Upper lobe of right lung (tissue), 1 donor: ENCODE measurements around the gene USP34. TPM values are rescaled to one million over a fixed set of nuclear protein-coding genes. Genes with fewer than 3 reads are reported as not detected.
"Not testable (repeated sequence)": the region's sequence is repeated elsewhere in the genome, so short reads cannot be mapped to it uniquely, and the experiment has no call there.

Experiments
- ATAC-seq: fragments of 200-7000 bp; cut with Tn5 transposase; one replicate; pipeline ENCODE4 v1.9.1; 2020; ENCODE audit warnings: mild to moderate bottlenecking, moderate library complexity
- DNase-seq: peaks from one replicate; pipeline ENCODE4 v3.0.0-alpha.2; 2020
- H3K27ac ChIP-seq: fragments of 200-600 bp; one replicate; pipeline ENCODE4 v1.8.0; 2022
- H3K27me3 ChIP-seq: fragments of 200-600 bp; one replicate; pipeline ENCODE4 v1.8.0; 2022; ENCODE audit warnings: mild to moderate bottlenecking
- H3K36me3 ChIP-seq: fragments of 200-600 bp; one replicate; pipeline ENCODE4 v1.8.0; 2022
- H3K4me1 ChIP-seq: fragments of 200-600 bp; one replicate; pipeline ENCODE4 v1.8.0; 2022
- H3K4me3 ChIP-seq: fragments of 200-600 bp; one replicate; pipeline ENCODE4 v1.8.0; 2022; ENCODE audit warnings: mild to moderate bottlenecking
- H3K9me3 ChIP-seq: fragments of 200-600 bp; one replicate; pipeline ENCODE4 v1.8.0; 2022
- intact Hi-C: fragments of 100-400 bp; cut with DNase I; formaldehyde crosslinking; loops from one replicate; pipeline ENCODE4 v1.11.0; 2022
- total RNA-seq: library from RNA; stranded (reverse); fragmentation: NEBNext Ultra II Directional; extraction: Animal tissue kit (Norgen Biotek cat#: 25700); gene quantifications from one replicate; pipeline ENCODE4 v1.2.1, GENCODE V29; 2021
- TF ChIP-seq, protein P1 (sequence below): fragments of 200-600 bp; IDR thresholded peaks from one replicate; pipeline ENCODE4 v1.8.0; 2022; ENCODE audit warnings: antibody characterized with exemption
- donor health status: DM: no; HTN: yes; CAD: no; lungs with severe emphysema.

The USP34 gene
- total RNA-seq, 1 donor from 2014 or later = 112 TPM

DNA sequence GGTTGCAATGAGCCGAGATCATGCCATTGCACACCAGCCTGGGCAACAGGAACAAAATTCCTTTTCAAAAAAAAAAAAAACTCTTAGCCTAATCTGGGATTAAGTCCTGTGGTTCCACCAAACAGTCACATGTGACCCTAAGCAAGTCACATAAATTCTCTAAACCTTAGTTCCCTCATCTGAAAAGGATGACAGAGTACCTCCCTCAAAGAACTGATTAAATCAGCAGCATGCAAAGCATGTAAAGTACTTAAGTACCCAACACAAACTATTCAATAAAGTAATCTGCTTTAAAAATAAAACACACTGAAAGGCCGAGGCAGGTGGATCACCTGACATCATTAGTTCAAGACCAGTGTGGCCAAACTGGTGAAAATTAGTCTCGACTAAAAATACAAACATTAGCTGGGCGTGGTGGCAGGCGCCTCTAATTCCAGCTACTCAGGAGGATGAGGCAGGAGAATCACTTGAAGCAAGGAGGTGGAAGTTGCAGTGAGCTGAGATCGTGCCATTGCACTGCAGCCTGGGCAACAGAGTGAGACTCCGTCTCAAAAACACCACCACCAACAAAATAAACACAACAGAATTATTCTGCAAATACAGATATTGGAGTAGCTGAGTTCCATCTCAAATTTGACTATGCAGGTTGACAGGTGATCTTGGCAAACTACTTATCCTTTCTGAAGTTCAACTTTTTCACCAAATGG lies 7.0 kb downstream of the USP34 start:
- DNase-seq (no peak), ATAC-seq (no peak)
- peaks cover 43% of the 10 kb centered on the region for H3K4me1 ChIP-seq
- intact Hi-C loops = no loop called here
- H3K4me3 ChIP-seq = no peak overlapping the region
- no peak overlapping the region for H3K27ac ChIP-seq
- no peaks in the 10 kb centered on the region for H3K9me3 ChIP-seq
- H3K27me3 ChIP-seq = no peaks in the 10 kb centered on the region
- TF ChIP-seq, protein P1, sequence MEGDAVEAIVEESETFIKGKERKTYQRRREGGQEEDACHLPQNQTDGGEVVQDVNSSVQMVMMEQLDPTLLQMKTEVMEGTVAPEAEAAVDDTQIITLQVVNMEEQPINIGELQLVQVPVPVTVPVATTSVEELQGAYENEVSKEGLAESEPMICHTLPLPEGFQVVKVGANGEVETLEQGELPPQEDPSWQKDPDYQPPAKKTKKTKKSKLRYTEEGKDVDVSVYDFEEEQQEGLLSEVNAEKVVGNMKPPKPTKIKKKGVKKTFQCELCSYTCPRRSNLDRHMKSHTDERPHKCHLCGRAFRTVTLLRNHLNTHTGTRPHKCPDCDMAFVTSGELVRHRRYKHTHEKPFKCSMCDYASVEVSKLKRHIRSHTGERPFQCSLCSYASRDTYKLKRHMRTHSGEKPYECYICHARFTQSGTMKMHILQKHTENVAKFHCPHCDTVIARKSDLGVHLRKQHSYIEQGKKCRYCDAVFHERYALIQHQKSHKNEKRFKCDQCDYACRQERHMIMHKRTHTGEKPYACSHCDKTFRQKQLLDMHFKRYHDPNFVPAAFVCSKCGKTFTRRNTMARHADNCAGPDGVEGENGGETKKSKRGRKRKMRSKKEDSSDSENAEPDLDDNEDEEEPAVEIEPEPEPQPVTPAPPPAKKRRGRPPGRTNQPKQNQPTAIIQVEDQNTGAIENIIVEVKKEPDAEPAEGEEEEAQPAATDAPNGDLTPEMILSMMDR = no peak
- no peaks in the 10 kb centered on the region for H3K36me3 ChIP-seq

DNA sequence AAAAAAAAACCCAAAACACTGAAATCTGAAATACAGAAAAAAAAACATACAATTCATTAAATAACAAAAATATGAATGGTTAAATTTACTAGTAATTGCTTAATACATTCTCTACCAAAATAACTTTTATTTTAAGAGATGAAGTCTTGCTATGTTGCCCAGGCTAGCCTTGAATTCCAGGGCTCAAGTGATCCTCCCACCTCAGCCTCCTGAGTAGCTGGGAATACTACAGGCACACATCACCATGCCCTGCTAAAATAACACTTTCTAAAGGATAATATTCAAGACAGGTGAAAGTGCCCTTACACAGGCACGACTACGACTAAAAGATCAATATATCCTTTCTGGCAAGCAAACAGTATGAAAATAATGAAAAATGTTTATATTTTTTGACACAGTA lies 9.5 kb downstream of the USP34 start:
- Histone ChIP-seq H3K27ac (no peak overlapping the region), H3K4me1 (peaks cover 44% of the 10 kb centered on the region), H3K9me3 (no peaks in the 10 kb centered on the region), H3K36me3 (no peaks in the 10 kb centered on the region), H3K27me3 (no peaks in the 10 kb centered on the region), H3K4me3 (no peak overlapping the region)
- TF ChIP-seq, protein P1 = no peak
- no peak for ATAC-seq
- intact Hi-C loops = no loop called here
- DNase-seq = no peak

DNA sequence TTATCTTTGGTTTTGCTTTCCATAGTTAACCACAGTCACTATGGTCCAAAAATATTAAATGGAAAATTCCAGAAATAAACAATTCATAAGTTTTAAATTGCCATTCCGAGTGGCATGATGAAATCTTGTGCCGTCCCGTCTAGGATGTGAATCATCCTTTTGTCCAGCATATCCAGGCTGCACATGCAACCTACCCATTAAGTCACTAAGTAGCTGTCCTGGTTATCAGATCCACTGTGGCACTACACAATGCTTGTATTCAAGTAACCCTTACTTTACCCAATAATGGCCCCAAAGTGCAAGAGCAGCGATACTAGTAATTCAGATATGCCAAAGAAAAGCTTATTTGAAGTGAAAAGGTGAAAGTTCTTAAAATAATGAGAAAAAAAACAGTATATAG lies 10.7 kb downstream of the USP34 start:
- Histone ChIP-seq H3K4me3 (no peak overlapping the region), H3K27ac (no peak overlapping the region), H3K36me3 (no peaks in the 10 kb centered on the region), H3K9me3 (no peaks in the 10 kb centered on the region), H3K4me1 (peaks cover 44% of the 10 kb centered on the region), H3K27me3 (no peaks in the 10 kb centered on the region)
- DNase-seq (no peak), ATAC-seq (no peak)
- TF ChIP-seq, protein P1 = no peak
- intact Hi-C loops = no loop called here

GRCh38 chr2:61456746-61457420 lies 14.0 kb downstream of the USP34 start:
- no peak overlapping the region for H3K4me3 ChIP-seq
- H3K36me3 ChIP-seq = no peaks in the 10 kb centered on the region
- DNase-seq (no peak), ATAC-seq (no peak)
- peaks cover 40% of the 10 kb centered on the region for H3K4me1 ChIP-seq
- no peak overlapping the region for H3K27ac ChIP-seq
- TF ChIP-seq, protein P1 = no peak
- H3K9me3 ChIP-seq = no peaks in the 10 kb centered on the region
- no peaks in the 10 kb centered on the region for H3K27me3 ChIP-seq
- intact Hi-C loops = no loop called here

GRCh38 chr2:61456070-61456745 lies 14.7 kb downstream of the USP34 start:
- intact Hi-C loops = no loop called here
- Histone ChIP-seq H3K4me3 (no peak overlapping the region), H3K27ac (no peak overlapping the region), H3K4me1 (peaks cover 40% of the 10 kb centered on the region), H3K36me3 (no peaks in the 10 kb centered on the region), H3K27me3 (no peaks in the 10 kb centered on the region), H3K9me3 (no peaks in the 10 kb centered on the region)
- DNase-seq (no peak), ATAC-seq (no peak)
- TF ChIP-seq, protein P1 = no peak

DNA sequence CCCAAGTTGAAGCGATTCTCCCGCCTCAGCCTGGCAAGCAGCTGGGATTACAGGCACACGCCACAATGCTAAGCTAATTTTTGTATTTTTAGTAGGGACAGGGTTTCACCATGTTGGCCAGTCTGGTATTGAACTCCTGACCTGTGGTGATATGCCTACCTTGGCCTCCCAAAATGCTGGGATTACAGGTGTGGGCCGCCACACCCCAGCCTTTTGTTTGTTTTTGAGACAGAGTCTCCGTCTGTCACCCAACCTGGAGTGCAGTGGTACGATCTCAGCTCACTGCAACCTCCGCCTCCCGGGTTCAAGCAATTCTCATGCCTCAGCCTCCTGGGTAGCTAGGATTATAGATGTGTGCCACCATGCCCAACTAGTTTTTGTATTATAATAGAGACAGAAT lies 15.9 kb downstream of the USP34 start:
- intact Hi-C loops, ATAC-seq: not testable (repeated sequence)

More for the DNA sequence above, 15.9 kb downstream of the USP34 start:
- H3K27ac ChIP-seq, H3K27me3 ChIP-seq, H3K4me3 ChIP-seq, H3K36me3 ChIP-seq, H3K9me3 ChIP-seq, DNase-seq: not testable (repeated sequence)
- peaks cover 34% of the 10 kb centered on the region for H3K4me1 ChIP-seq
